GM18858 (cell line): Measurements from ENCODE around the gene TXNRD2.

Experiments used
- ATAC-seq: cut with Tn5 transposase; IDR thresholded peaks from one replicate; pipeline ENCODE4 v1.9.1; 2021; ENCODE audit not compliant: unreplicated experiment

TXNRD2 gene

GRCh38 chr22:19967850-19968449 lies 26.3 kb upstream of the TXNRD2 start:
- ATAC-seq = no peak

GRCh38 chr22:19966908-19967750 lies 25.5 kb upstream of the TXNRD2 start:
- ATAC-seq = no peak

GRCh38 chr22:19965771-19966709 lies 24.4 kb upstream of the TXNRD2 start:
- ATAC-seq = no peak

GRCh38 chr22:19964701-19965386 lies 23.2 kb upstream of the TXNRD2 start:
- no peak for ATAC-seq

- ATAC-seq = no peak
Observed at GRCh38 chr22:19963863-19964642, 22.4 kb upstream of the TXNRD2 start.

- ATAC-seq = no peak
Observed at GRCh38 chr22:19962909-19963806, 21.5 kb upstream of the TXNRD2 start.

- ATAC-seq = no peak
Observed at GRCh38 chr22:19962246-19962908, 20.8 kb upstream of the TXNRD2 start.

- ATAC-seq = no peak
Observed at GRCh38 chr22:19961868-19962245, 20.2 kb upstream of the TXNRD2 start.

GRCh38 chr22:19961201-19961580 lies 19.6 kb upstream of the TXNRD2 start:
- no peak for ATAC-seq

- ATAC-seq = no peak
Observed at GRCh38 chr22:19960491-19961200, 19.0 kb upstream of the TXNRD2 start.

- ATAC-seq = no peak
Observed at GRCh38 chr22:19959587-19960490, 18.2 kb upstream of the TXNRD2 start.

GRCh38 chr22:19959043-19959586 lies 17.5 kb upstream of the TXNRD2 start:
- ATAC-seq = no peak

GRCh38 chr22:19958083-19959042 lies 16.7 kb upstream of the TXNRD2 start:
- ATAC-seq = no peak

- ATAC-seq = no peak
Observed at GRCh38 chr22:19957445-19957844, 15.8 kb upstream of the TXNRD2 start.
